H1 (cell line): ENCODE measurements around the gene SPEF1. TPM values are rescaled to one million over a fixed set of nuclear protein-coding genes. Genes with fewer than 3 reads are reported as not detected.

Experiments
- CHD7 ChIP-seq: fragments of 300-600 bp; sonication (generic); IDR thresholded peaks from 2 replicates; pipeline ENCODE4 v1.7.1; 2012; ENCODE audit warnings: low read length, moderate library complexity, mild to moderate bottlenecking, inconsistent platforms; ENCODE audit not compliant: insufficient replicate concordance
- EGR1 ChIP-seq: IDR thresholded peaks from 2 replicates; pipeline ENCODE4 v1.6.1; 2011; ENCODE audit warnings: low read depth, low read length, borderline replicate concordance
- EZH2 ChIP-seq: fragments of 200-600 bp; sonication (generic); IDR thresholded peaks from 2 replicates; pipeline ENCODE4 v1.7.1; 2012; ENCODE audit warnings: low read depth, mild to moderate bottlenecking, moderate library complexity, low read length, inconsistent platforms; ENCODE audit not compliant: severe bottlenecking
- FOSL1 ChIP-seq: IDR thresholded peaks from 2 replicates; pipeline ENCODE4 v1.6.1; 2011; ENCODE audit warnings: mild to moderate bottlenecking, low read depth, low read length, moderate library complexity; ENCODE audit not compliant: insufficient read depth
- JUND ChIP-seq: IDR thresholded peaks from 2 replicates; pipeline ENCODE4 v1.6.1; 2011; ENCODE audit warnings: mild to moderate bottlenecking, improper control_type of control experiment, low read length
- NRF1 ChIP-seq: IDR thresholded peaks from 2 replicates; pipeline ENCODE4 v1.6.1; 2011; ENCODE audit warnings: mild to moderate bottlenecking, low read depth, low read length, improper control_type of control experiment
- PHF8 ChIP-seq: fragments of 200-600 bp; sonication (generic); conservative IDR thresholded peaks from 2 replicates; pipeline ENCODE4 v1.7.1; 2012; ENCODE audit warnings: low read depth, mild to moderate bottlenecking, inconsistent platforms, low read length, moderate library complexity
- RBBP5 ChIP-seq: IDR thresholded peaks from 2 replicates; pipeline ENCODE4 v1.7.1; 2012; ENCODE audit warnings: low read depth, mild to moderate bottlenecking, inconsistent platforms, low read length, moderate library complexity, borderline replicate concordance
- SP1 ChIP-seq: IDR thresholded peaks from 2 replicates; pipeline ENCODE4 v1.6.1; 2011; ENCODE audit warnings: low read depth, low read length
- SRF ChIP-seq: IDR thresholded peaks from 2 replicates; pipeline ENCODE4 v1.6.1; 2011; ENCODE audit warnings: mild to moderate bottlenecking, low read depth, low read length, moderate library complexity
- TCF12 ChIP-seq: IDR thresholded peaks from 2 replicates; pipeline ENCODE4 v1.6.1; 2011; ENCODE audit warnings: low read depth, mild to moderate bottlenecking, low read length
- TEAD4 ChIP-seq: IDR thresholded peaks from 2 replicates; pipeline ENCODE4 v1.6.1; 2012; ENCODE audit warnings: low read depth, low read length, inconsistent platforms, mixed read lengths
- polyA plus RNA-seq, 7 experiments: library from polyadenylated mRNA; depleted of rRNA in 3 of 7; stranded (reverse) in 5 of 7; unstranded in 2 of 7; fragments of >200 nt in 5 of 7; fragments of 200-250 nt in 2 of 7; gene quantifications; 1 replicate in 5 of 7; 2 replicates in 1 of 7; 4 replicates in 1 of 7; pipeline versions ENCODE4 v1.2.1 to v1.2.3, GENCODE V29; 2011 to 2013; ENCODE audit warnings: missing spikeins in 2 of 7, mixed read lengths in 2 of 7
- total RNA-seq: library from RNA; stranded (reverse); fragmentation: NEBNext Ultra II Directional; extraction: Animal tissue kit (Norgen Biotek cat#: 25700); gene quantifications from 2 replicates; pipeline ENCODE4 v1.2.1, GENCODE V29; 2021

Gene SPEF1
- total and polyA plus RNA-seq, 2 of the 8 experiments (the other 6 are each of a cell fraction or from before 2014, with no cell fraction given) = 0.51 to 0.71 TPM

GRCh38 chr20:3800256-3800877, 19.1 kb upstream of the SPEF1 start (continued):
- TF ChIP-seq CHD7 (no peak), PHF8 (no peak), JUND (no peak; the same call in 1 of the 2 replicates), TEAD4 (peak; percentile 83), NRF1 (no peak), EGR1 (no peak), EZH2 (no peak), FOSL1 (no peak), SRF (no peak), TCF12 (no peak), RBBP5 (no peak), SP1 (peak; percentile 29; the same call in 1 of the 2 replicates)
